A673 (cell line): Measurements from ENCODE around the gene RIN1.

Experiments used
- EZH2 ChIP-seq: fragments of 200-600 bp; sonication (generic); IDR thresholded peaks from 2 replicates; pipeline ENCODE4 v1.6.1; 2017; ENCODE audit warnings: borderline replicate concordance, low read depth, mild to moderate bottlenecking, mixed read lengths, antibody characterized with exemption, low read length; ENCODE audit not compliant: poor library complexity, severe bottlenecking
- TF ChIP-seq, protein P1 (sequence below): fragments of 300-800, 200-600 bp; sonication (generic); conservative IDR thresholded peaks from 2 replicates; pipeline ENCODE4 v1.5.1; 2017; ENCODE audit warnings: low read depth, mild to moderate bottlenecking, antibody characterized with exemption, low read length, moderate library complexity, mixed read lengths

DNA sequence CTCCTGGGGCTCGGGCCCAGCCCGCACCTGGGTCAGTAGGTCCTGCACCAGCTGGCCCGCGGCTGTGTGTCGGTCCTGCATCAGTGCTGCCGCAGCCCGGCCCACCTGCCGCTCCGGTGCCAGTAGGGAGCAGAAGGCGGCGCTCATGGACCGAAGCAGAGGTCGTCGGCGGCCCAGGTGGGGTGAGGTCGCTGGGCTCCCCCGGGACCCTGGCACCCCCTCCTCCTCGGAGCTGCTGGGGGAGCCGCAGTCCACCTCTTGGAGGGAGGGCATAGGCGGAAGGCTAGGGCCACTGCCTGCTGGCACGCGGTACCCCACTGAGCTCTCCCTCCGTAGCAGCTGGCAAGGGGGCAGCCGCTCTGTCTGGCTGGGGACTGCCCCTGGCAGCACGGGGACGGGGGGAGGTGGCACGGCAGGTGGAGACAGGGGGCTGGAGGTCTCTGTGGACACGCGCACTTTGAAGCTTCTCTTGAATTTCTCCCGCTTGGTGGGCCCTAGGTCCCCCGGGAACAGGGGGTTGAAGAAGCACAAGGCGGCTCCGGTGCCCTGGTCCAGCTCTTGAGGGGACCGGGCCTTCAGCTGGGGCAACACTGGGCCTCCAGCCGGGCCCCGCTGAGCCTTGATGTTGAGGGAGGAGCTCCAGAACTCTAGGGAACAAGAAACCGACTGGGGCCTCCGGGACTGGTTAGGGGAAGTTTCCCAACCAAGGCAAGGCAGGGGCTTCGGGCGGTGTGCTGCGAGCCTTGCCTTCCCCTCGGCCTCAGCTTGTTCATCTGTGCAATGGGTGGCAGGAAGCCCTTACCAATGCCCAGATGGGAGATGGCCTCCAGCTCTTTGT lies 1.4 kb downstream of the RIN1 start:
- TF ChIP-seq, protein P1, sequence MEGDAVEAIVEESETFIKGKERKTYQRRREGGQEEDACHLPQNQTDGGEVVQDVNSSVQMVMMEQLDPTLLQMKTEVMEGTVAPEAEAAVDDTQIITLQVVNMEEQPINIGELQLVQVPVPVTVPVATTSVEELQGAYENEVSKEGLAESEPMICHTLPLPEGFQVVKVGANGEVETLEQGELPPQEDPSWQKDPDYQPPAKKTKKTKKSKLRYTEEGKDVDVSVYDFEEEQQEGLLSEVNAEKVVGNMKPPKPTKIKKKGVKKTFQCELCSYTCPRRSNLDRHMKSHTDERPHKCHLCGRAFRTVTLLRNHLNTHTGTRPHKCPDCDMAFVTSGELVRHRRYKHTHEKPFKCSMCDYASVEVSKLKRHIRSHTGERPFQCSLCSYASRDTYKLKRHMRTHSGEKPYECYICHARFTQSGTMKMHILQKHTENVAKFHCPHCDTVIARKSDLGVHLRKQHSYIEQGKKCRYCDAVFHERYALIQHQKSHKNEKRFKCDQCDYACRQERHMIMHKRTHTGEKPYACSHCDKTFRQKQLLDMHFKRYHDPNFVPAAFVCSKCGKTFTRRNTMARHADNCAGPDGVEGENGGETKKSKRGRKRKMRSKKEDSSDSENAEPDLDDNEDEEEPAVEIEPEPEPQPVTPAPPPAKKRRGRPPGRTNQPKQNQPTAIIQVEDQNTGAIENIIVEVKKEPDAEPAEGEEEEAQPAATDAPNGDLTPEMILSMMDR = no peak
- TF ChIP-seq EZH2 = no peak
